Stimulated activated CD4-positive, alpha-beta T cell treated with anti-CD3 and anti-CD28 coated beads, Interleukin-2, amount 100 ng/mL, for 4 hours (primary cell): ENCODE measurements around the gene ZCCHC13.
"Not testable (repeated sequence)": the region's sequence is repeated elsewhere in the genome, so short reads cannot be mapped to it uniquely, and the experiment has no call there.

ENCODE experiments used
- DNase-seq: peaks from one replicate; pipeline ENCODE4 v3.0.0-alpha.2; 2020; ENCODE audit warnings: low read depth

The ZCCHC13 gene

DNA sequence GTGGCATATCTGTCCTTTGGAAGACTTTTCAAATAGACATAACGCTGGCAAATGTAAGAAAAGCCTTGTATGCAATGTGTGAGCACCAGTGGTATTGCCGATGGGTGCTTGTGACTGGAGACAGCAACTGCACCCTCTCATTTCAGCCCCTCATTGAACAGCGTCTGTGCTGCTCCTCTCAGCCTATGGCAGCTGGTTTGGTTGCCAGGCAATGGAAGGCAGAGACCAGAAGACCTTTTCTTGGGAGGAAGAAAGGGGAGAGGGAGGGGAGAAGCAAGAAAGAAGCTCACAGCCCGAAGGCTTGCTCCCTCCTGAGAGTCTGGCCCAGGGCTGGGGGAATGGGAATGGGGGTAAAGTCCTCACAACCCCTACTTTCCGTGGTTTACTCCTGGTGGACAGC lies 20.2 kb downstream of the ZCCHC13 start:
- no peak for DNase-seq

DNA sequence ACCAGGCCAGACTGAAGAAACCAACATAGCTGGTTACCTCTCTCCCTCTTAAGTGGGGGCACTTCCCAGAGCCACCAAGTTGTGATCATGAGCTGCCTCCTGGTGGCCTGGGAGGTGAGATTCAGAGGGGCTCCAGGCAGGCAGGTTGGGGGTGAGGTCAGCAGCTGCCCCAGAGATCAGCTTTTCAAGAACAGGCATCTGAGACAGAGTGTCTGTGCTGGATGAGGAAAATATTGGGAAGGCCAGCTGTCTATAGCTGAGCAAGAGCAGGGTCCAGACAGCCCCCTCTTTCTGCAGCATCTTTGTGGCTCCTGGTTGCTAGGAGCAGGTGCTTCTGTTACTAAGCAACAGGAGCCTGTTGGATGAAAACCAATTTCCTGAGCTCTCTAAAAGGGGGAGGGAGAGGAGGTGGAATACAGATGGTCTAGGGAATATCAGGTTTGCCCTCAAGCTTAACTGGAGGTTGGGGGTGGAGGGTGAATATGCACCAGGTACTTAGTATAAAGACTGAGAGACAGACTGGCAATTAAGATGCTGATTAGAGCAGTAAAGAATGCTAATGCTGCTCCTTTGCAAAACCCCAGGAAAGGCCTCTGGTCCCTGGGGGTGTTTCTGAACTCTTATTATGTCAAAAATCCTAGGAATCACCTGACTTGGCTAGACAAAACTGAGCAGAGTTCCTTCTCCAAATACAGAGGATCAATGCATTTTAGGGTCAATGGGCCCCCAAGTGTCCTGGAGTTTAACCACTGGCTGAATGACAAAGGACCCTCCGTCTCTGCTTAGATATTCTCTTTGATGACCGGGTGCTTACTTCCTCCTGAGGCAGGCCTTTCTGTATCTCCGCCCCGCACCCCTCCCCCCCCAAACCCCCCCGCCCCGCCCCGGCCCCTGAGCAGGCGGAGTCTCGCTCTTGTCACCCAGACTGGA lies 21.4 kb downstream of the ZCCHC13 start:
- DNase-seq: no peak

DNA sequence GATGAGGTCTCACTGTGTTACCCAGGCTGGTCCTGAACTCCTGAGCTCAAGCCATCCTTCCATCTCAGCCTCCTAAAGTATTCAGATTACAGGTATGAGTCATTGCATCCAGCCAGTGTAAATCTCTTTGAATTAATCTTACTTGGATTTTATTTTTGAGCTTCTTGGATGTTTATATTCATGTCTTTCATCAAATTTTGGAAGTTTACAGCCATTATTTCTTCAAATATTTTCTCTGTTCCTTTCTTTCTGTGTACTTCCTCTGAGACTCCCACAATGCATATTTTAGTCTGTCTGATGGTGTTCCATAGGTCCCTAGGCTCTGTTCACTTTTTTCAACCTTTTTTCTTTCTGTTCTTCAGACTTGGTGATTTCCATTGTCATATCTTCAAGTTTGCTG lies 34.9 kb downstream of the ZCCHC13 start:
- no peak for DNase-seq

DNA sequence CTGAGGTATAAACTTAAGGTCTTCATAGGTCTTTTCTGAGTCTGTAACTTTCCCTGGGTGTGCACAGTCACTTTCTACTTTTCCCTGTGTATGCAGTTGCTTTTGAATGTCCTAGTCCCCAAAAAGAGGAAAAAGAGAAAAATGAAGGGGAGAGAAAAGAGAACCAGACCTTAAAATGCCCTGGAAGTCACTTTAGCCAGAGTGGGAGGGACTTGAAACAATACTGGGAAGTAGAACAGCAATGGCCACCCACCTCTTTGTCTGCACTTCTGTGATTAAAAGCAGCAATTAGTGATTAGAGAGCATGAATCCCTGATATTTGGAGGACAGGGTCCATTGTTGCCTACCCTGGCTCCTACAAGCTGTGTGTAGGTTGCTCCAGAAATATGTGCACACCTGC lies 36.1 kb downstream of the ZCCHC13 start:
- no peak for DNase-seq

GRCh38 chrX:74342211-74342610 lies 38.2 kb downstream of the ZCCHC13 start:
- DNase-seq: not testable (repeated sequence)

DNA sequence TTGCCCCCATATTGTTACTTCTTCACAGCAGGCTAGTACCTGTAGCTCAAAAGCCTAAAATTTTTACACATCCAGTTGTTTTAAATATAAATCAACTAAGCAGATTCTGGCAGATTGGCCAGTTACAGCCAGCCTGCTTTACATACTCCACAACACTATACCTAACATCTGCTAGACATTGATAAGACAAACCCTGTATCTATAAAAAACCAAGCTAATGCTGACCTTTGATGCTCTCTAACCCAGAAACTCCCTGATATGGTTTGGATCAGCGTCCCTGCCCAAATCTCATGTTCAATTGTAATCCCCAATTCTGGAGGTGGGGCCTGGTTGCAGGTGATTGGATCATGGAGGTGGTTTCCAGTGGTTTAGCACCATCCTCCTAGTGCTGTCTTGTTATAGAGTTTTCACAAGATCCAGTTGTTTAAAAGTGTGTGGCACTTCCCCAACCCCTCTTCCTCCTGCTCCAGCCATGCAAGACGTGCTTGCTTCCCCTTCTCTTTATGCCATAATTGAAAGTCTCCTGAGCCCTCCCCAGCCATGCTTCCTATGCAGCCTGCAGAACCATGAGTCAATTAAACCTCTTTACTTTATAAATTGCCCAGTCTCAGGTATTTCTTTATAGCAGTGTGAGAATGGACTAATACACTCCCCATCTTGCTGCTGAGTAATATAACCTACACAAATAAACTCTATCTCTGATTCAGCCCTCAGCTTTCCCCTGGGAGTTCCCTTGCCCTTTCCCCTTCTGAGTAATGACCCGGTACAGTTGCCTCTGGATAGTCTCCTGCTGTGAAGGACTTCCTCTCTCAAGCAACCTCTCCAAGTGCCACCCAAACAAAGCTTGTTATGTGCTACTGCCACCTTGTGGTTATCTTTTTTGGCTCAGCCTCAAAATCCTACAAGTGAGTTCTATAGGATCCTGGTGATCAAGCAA lies 39.6 kb downstream of the ZCCHC13 start:
- no peak for DNase-seq

DNA sequence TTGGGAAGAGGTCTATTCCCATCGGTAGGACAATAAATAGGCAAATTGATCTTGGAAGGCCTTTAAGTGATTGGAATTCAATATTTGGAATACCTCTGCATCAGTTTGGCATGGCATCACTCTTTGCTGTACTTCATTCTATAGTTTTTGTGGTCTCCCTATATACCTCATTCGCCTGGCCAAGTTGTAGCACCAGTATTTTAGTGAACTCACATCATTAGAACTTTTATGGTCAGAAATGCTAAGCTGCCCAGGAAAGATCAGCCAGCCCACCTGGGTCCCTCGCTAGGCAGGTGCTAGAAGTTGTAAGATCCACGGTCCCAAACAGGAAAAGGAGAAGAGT lies 40.3 kb downstream of the ZCCHC13 start:
- DNase-seq: no peak

- DNase-seq: no peak
These were observed 42.1 kb downstream of the ZCCHC13 start for GRCh38 chrX:74346088-74346487.

GRCh38 chrX:74349387-74349786 lies 45.4 kb downstream of the ZCCHC13 start:
- no peak for DNase-seq

GRCh38 chrX:74351760-74352159 lies 47.8 kb downstream of the ZCCHC13 start:
- no peak for DNase-seq

DNA sequence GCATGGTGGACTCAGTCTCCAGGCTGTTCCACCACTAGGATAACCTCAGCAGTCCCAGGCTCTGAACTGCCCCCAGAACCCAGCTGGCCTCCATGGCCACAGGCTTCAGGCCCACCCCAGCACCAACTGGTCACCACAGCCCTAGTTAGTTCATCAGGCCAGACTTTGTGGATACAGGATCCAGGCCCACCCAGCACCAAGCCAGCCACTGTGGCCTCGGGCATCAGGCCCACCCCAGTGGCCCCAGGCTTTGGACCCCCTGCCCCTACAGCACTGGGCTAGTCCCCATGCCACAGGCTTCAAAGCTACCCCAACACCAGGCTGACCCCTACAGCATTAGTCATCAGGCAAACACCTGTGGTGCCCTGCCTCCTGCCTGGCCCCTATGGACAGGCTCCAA lies 50.0 kb downstream of the ZCCHC13 start:
- DNase-seq: no peak
